HL-60 (cell line): ENCODE data around the gene MMP25.

ENCODE experiments used
- DNase-seq, 2 experiments: peaks; one replicate each; pipeline ENCODE4 v3.0.0-alpha.2; 2010 to 2020; ENCODE audit warnings: low read depth in 1 of 2, low spot score in 1 of 2
- H3K27ac ChIP-seq: fragments of 250-450 bp; sonication (Bioruptor Pico); replicated peaks from 2 replicates; pipeline ENCODE4 v1.5.1; 2020; ENCODE audit warnings: mild to moderate bottlenecking, moderate library complexity
- H3K27me3 ChIP-seq: fragments of 250-450 bp; sonication (Bioruptor Pico); 2 replicates; pipeline ENCODE4 v1.5.1; 2021; ENCODE audit warnings: mild to moderate bottlenecking, moderate library complexity; ENCODE audit not compliant: insufficient read depth, poor library complexity, severe bottlenecking
- H3K4me3 ChIP-seq: replicated peaks from 2 replicates; pipeline ENCODE4 v1.5.1; 2011; ENCODE audit warnings: mild to moderate bottlenecking, control low read depth, low read length; ENCODE audit not compliant: insufficient read depth
- CTCF ChIP-seq: IDR thresholded peaks from one replicate; pipeline ENCODE4 v1.5.1; 2011; ENCODE audit warnings: low read length, control low read depth, inconsistent platforms; ENCODE audit not compliant: insufficient read depth
- GABPA ChIP-seq: IDR thresholded peaks from 2 replicates; pipeline ENCODE4 v1.6.1; 2012; ENCODE audit warnings: low read depth
- POLR2AphosphoS5 ChIP-seq: IDR thresholded peaks from 2 replicates; pipeline ENCODE4 v1.6.1; 2012; ENCODE audit warnings: low read depth
- REST ChIP-seq: IDR thresholded peaks from 2 replicates; pipeline ENCODE4 v1.6.1; 2012; ENCODE audit warnings: low read depth; ENCODE audit not compliant: insufficient replicate concordance
- SPI1 ChIP-seq: IDR thresholded peaks from 2 replicates; pipeline ENCODE4 v1.6.1; 2012; ENCODE audit warnings: low read depth, mild to moderate bottlenecking, borderline replicate concordance

The MMP25 gene

GRCh38 chr16:3038896-3039295 lies 7.5 kb upstream of the MMP25 start:
- H3K27me3 ChIP-seq, result peaks cover 35% of the 10 kb centered on the region
- H3K4me3 ChIP-seq, result no peak overlapping the region
- TF ChIP-seq CTCF, result no peak
- no peak for TF ChIP-seq GABPA
- TF ChIP-seq SPI1, result no peak
- no peak for TF ChIP-seq POLR2AphosphoS5
- TF ChIP-seq REST, result no peak
- H3K27ac ChIP-seq, result no peak overlapping the region
- DNase-seq, result no peak

GRCh38 chr16:3042376-3042775 lies 4.0 kb upstream of the MMP25 start:
- H3K27me3 ChIP-seq, result peaks cover 16% of the 10 kb centered on the region
- peak in 1 of 2 experiments; percentile 36 for DNase-seq

GRCh38 chr16:3044708-3045107 lies 1.7 kb upstream of the MMP25 start:
- Histone ChIP-seq H3K27ac (no peak overlapping the region), H3K27me3 (peaks cover 5% of the 10 kb centered on the region), H3K4me3 (no peak overlapping the region)
- no peak for DNase-seq
- TF ChIP-seq GABPA (no peak), REST (no peak), CTCF (no peak), POLR2AphosphoS5 (no peak), SPI1 (no peak)

More at GRCh38 chr16:3042376-3042775, 4.0 kb upstream of the MMP25 start:
- Histone ChIP-seq H3K4me3 (no peak overlapping the region), H3K27ac (no peak overlapping the region)
- TF ChIP-seq GABPA (no peak), POLR2AphosphoS5 (no peak), CTCF (no peak), REST (no peak), SPI1 (no peak)
